Psoas muscle (tissue), 8 donors: ENCODE data around the gene AHRR. TPM values are rescaled to one million over a fixed set of nuclear protein-coding genes. Genes with fewer than 3 reads are reported as not detected.
A peak's percentile ranks its signal among the peaks of the same experiment; 100 is the strongest.

Experiments
- ATAC-seq, 4 donors: fragments of 200-7000 bp; cut with Tn5 transposase; one replicate each; pipeline ENCODE4 v1.9.1; 2020; ENCODE audit warnings: moderate library complexity in 3 of 4, mild to moderate bottlenecking in 2 of 4
- DNase-seq, 2 donors: peaks; one replicate each; pipeline ENCODE4 v3.0.0-alpha.2; 2020
- H3K27ac ChIP-seq: fragments of 200-600 bp; one replicate; pipeline ENCODE4 v1.8.0; 2022
- H3K27me3 ChIP-seq, 3 donors: fragments of 200-600 bp in 1 of 3; one replicate each; pipeline versions ENCODE4 v1.6.1 to v1.8.0; 2013 to 2022; ENCODE audit warnings: low read length in 2 of 3, mild to moderate bottlenecking in 2 of 3, moderate library complexity in 1 of 3; ENCODE audit not compliant: insufficient read depth in 3 of 3
- H3K36me3 ChIP-seq, 2 donors: fragments of 200-600 bp in 1 of 2; one replicate each; pipeline versions ENCODE4 v1.6.1 to v1.8.0; 2013 to 2022; ENCODE audit warnings: low read depth in 1 of 2, mild to moderate bottlenecking in 1 of 2, moderate library complexity in 1 of 2; ENCODE audit not compliant: insufficient read depth in 1 of 2
- H3K4me1 ChIP-seq: fragments of 200-600 bp; one replicate; pipeline ENCODE4 v1.8.0; 2022
- H3K4me3 ChIP-seq: fragments of 200-600 bp; one replicate; pipeline ENCODE4 v1.8.0; 2022; ENCODE audit warnings: mild to moderate bottlenecking
- H3K9me3 ChIP-seq: fragments of 200-600 bp; one replicate; pipeline ENCODE4 v1.8.0; 2022
- CTCF ChIP-seq: fragments of 200-600 bp; IDR thresholded peaks from one replicate; pipeline ENCODE4 v1.8.0; 2022; ENCODE audit warnings: antibody characterized with exemption
- WGBS, 3 donors: extraction: QIAGEN DNeasy Blood & Tissue Kit; methylation state at CpG; one replicate each; pipeline versions ENCODE4 v1.1.6 to v1.1.7; 2013; 5-methylcytosine and 5-hydroxymethylcytosine counted together
- intact Hi-C, 2 donors: fragments of 100-400 bp; cut with DNase I; formaldehyde crosslinking; loops; one replicate each; pipeline versions ENCODE4 v1.11.0 to v1.14.2; 2022
- polyA plus RNA-seq, 3 donors: library from polyadenylated mRNA; stranded (reverse); fragments of 200-250 nt; gene quantifications; one replicate each; pipeline ENCODE4 v1.2.3, GENCODE V29; 2013
- total RNA-seq, 4 donors: library from RNA; stranded (reverse); fragmentation: NEBNext Ultra II Directional in 2 of 4; extraction: Animal tissue kit (Norgen Biotek cat#: 25700) in 2 of 4; gene quantifications; one replicate each; pipeline versions ENCODE4 v1.2.1 to v1.2.4, GENCODE V29; 2021 to 2023
- donor health status: healthy with polysubstance abuse.
- donor health status: DM: no; HTN: no; CAD: no; lungs with moderate emphysema.
- donor health status: Bipolar disorder and iron deficiency.
- donor health status: healthy.
- donor health status: DM: yes; HTN: yes; CAD: no.
- donor health status: DM: no; HTN: no; CAD: no.
- donor health status: DM: no; HTN: no; CAD: no.
- donor health status: DM: yes; HTN: yes; CAD: no.

Gene AHRR
- total and polyA plus RNA-seq, 7 donors: 0.10 to 7.4 (median 0.45) TPM

DNA sequence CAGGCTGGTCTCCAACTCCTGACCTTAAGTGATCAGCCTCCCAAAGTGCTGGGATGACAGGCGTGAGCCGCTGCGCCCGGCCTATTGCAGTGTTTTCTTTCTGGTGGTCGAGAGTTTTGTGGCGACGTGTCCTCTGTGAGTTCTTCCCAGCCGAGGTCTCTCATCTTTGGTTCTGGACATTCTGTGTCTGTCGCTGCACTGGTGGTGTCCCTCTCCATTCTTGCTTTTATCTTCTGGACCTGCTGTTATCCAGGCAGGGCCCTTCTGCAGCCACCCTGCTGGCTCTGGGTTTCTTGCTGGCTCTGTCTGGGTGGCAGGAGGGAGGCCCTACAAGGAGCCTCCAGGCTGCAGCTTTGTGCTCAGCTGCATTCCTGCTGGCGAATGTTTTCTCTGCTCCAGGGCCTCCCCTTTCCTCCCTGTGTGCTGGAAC, 72.3 kb downstream of the AHRR start:
- no peak overlapping the region for H3K4me3 ChIP-seq
- no peaks in the 10 kb centered on the region for H3K4me1 ChIP-seq
- H3K27me3 ChIP-seq: peaks cover 0 to 8% (median 0%) of the 10 kb centered on the region in 3 donors
- intact Hi-C loops: no loop called here
- H3K27ac ChIP-seq: no peak overlapping the region
- ATAC-seq (no peak), DNase-seq (no peak)
- WGBS, 3 donors: 89 to 92% (median 91%) methylated on average over 10 of the region's 10 CpGs
- H3K36me3 ChIP-seq: no peaks in the 10 kb centered on the region
- H3K9me3 ChIP-seq: no peaks in the 10 kb centered on the region
- no peak for TF ChIP-seq CTCF

- no peak for TF ChIP-seq CTCF
- Histone ChIP-seq H3K27me3 (peaks cover 0 to 11% (median 0%) of the 10 kb centered on the region in 3 donors), H3K27ac (no peak overlapping the region), H3K4me3 (no peak overlapping the region), H3K4me1 (no peaks in the 10 kb centered on the region), H3K36me3 (no peaks in the 10 kb centered on the region), H3K9me3 (no peaks in the 10 kb centered on the region)
- ATAC-seq (no peak), DNase-seq (peak in 1 of 2 donors; percentile 34)
- whole genome bisulfite sequencing, 3 donors: 85 to 87% (median 86%) methylated on average over 18 of the region's 18 CpGs
- intact Hi-C loops: no loop called here
Measured at GRCh38 chr5:394671-395155, 73.2 kb downstream of the AHRR start.

GRCh38 chr5:395156-395920, 73.8 kb downstream of the AHRR start:
- WGBS, 3 donors: 53 to 62% (median 55%) methylated on average over 21 of the region's 21 CpGs
- ATAC-seq: no peak
- peaks cover 4% of the 10 kb centered on the region for H3K4me1 ChIP-seq
- no peaks in the 10 kb centered on the region for H3K36me3 ChIP-seq
- intact Hi-C loops: no loop called here
- DNase-seq: peak in 1 of 2 donors; percentile 43
- TF ChIP-seq CTCF: no peak
- H3K4me3 ChIP-seq: no peak overlapping the region
- H3K27ac ChIP-seq: no peak overlapping the region
- no peaks in the 10 kb centered on the region for H3K9me3 ChIP-seq
- peaks cover 0 to 17% (median 0%) of the 10 kb centered on the region in 3 donors for H3K27me3 ChIP-seq

GRCh38 chr5:395921-396530, 74.5 kb downstream of the AHRR start:
- Histone ChIP-seq H3K9me3 (no peaks in the 10 kb centered on the region), H3K27me3 (peaks cover 0 to 24% (median 0%) of the 10 kb centered on the region in 3 donors), H3K4me3 (no peak overlapping the region), H3K36me3 (no peaks in the 10 kb centered on the region), H3K4me1 (peaks cover 4% of the 10 kb centered on the region), H3K27ac (no peak overlapping the region)
- WGBS, 3 donors: 85 to 96% (median 90%) methylated on average over 14 to 17 of the region's 17 CpGs
- no peak for TF ChIP-seq CTCF
- peak in 1 of 2 donors; percentile 32 for DNase-seq
- ATAC-seq: no peak
- intact Hi-C loops: no loop called here
